ENCODE results near the gene FBXW10B.
A peak's percentile ranks its signal among the peaks of the same experiment; 100 is the strongest.
"Not testable (repeated sequence)": the region's sequence is repeated elsewhere in the genome, so short reads cannot be mapped to it uniquely, and the experiment has no call there.

Gene FBXW10B

GRCh38 chr17:15630930-15631453 is 11.5 kb upstream of the FBXW10B start:
- DNase-seq (ENCODE audit: low read depth): peak; percentile 32

DNA sequence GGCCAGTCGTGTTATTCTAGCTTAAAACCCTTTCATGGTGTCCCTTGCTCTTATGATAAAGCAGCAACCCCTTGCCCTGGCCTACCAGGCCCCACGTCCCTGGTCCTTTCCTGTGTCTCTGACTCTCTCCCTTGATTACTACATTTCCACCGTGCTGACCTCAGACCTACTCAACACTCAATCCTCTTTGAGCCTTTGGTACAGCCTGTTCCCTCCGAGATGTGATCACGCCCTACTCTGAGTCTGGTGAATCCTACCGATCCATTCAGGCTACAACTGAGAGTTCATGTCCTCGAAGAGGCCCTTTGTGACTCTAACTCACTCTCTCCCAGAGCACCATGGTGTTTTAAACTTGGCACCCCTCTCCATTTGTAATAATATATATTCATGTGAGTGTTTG is 10.5 kb upstream of the FBXW10B start:
- DNase-seq (ENCODE audit: low read depth): not testable (repeated sequence)

DNA sequence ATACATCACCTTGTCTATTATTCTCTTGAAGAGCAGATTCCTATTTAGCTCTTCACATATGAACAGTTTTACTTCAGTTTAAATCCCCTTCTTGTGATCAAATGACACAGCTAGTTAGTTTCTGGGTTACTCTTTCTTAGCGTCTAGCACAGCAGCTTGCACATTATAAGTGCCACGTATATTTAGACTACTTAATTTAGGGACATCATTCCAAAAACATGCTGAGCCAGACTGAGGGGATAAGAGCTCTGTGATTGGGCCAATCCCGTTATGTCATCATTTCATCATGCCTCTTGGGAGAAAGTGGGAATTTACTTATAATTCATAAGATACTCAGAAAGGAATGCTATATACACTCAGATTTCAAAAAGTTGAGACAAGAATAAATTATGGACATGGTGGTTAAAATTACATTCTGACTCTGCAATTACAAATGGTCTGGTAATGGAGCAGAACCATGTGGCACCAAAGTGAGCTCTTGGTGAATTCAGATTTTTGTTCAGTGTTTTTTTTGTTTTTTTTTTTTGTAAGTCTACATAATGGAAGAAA is 4.2 kb upstream of the FBXW10B start:
- not testable (repeated sequence) for DNase-seq (ENCODE audit: low read depth)

DNA sequence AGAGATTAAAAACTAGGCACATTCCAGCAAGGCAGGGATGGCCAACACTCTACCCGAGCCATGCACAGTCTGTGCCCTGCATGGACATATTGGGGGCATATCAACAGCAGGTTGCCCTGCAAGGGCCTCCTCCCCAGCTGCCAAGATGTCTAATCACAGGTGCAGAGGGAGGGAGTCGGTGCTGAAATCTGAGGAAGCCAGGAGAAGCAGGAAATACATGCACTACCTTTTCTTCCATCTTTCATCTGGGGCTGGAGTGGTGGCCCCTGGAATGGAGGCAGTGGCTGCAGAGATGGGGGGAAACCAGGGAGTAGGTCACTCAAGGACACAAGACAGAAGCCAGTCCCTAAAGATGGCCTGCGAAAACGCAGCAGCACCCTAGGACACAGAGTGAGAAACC is 3.8 kb upstream of the FBXW10B start:
- not testable (repeated sequence) for DNase-seq (ENCODE audit: low read depth)

DNA sequence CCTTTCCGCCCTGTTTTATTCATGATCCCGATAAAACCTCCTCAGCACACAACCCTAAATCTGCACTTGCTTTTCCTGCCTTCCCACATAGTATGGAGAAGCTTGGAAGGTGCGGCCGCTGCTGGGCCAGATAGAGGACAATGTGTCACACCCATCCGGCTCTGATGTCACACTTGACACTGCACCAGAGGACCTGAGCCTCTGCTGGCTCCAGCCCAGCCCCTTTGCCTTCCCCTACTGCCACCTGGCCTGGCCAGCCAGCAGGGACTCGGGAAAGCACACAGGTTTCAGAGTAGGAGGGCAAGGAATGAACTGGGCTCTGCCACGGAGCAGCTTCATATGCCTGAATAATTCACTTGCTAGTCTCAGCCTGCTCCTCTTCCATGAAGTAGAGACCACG is 2.6 kb upstream of the FBXW10B start:
- not testable (repeated sequence) for DNase-seq (ENCODE audit: low read depth)

GRCh38 chr17:15616828-15617227 is 2.7 kb downstream of the FBXW10B start:
- not testable (repeated sequence) for DNase-seq (ENCODE audit: low read depth)

DNA sequence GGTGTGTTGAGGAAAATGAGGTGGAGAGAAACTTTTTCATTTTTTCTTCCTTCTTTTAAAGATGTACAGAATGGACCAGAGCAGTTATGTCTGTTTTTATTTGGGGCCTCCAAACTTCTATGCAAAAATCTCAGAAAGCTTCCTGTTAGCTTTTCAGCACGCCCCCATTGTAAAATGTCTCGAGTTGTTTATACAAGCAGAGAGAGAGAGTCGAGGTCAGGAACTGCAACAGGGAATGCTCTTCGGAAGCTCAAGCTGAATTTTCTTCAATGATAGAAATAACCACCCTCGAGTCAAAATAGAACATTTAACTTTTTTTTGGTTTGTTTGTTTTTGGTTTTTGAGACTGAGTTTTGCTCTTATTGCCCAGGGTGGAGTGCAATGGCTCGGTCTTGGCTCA is 3.7 kb downstream of the FBXW10B start:
- peak; percentile 23 for DNase-seq (ENCODE audit: low read depth)

DNA sequence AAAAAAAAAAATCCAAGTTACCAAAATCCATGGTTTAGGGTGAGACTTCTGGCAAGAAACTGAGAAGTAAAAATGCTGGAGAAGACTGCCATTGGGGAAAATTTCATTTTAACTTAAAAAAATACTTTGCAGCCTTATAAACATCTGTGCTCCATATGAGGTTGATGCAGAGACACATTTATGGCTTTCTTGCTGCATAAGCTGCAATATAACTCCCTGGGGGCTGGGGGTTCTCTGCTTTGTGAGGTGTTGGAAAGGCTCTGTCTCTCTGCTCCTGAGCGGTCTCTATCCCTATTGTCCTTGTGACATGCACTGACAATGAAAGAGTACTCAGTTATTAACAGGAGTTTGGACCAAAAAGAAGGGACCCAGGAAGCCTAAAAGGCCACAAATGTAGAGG is 6.4 kb downstream of the FBXW10B start:
- DNase-seq (ENCODE audit: low read depth): peak; percentile 2

DNA sequence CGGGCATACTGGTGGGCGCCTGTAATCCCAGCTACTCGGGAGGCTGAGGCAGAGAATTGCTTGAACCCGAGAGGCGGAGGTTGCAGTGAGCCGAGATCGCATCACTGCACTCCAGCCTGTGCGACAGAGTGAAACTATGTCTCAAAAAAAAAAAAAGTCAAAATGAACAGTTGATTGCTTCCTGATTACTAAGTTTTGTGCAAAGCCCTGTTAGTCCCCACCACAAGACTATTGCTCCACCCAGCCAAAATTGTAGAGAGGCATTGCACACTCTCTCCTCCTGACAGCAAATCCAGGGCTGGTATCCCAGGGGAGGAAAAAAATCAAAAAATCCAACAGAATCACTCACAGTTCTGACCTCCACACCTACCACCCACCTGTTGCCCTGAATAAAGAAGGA is 26.5 kb downstream of the FBXW10B start:
- not testable (repeated sequence) for DNase-seq (ENCODE audit: low read depth)

DNA sequence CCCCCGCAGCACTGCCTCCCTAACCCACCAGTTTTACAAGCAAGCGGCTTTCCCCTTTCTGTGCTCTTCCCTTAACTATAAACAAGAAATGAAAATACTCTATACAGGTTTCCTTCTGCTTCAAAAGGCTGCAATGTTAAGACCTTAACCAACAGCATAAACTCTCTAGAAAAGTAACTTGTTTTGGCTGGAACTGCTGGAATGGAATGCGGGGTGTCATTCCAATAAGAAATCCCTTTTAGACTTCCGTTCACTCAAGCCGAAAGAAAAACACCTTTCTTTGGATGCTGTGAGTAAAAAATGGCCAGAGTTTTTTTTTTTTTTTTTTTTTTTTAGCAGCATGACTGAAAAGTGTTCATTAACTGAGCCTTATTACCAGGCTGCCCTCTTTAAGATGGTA is 27.5 kb downstream of the FBXW10B start:
- DNase-seq (ENCODE audit: low read depth): not testable (repeated sequence)

DNA sequence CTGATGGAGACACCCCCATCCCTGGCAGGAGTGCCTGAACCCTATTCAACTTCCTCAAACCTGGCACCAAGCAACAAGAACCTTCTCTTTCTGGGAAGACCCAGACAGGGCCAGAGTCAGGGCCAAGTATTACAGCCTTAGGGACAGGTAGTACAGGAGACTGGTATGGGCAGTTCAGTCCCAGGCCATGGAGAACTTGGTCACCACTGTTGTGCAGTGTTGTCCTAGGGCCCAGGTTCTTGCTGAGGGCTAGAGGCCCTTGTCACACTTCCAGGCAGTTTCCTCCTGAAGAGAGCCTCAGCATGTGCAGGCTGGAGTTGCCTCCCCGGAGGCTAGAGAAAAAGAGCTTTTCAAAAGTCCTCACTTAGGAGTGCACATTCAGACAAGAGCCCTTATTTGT is 28.7 kb downstream of the FBXW10B start:
- DNase-seq (ENCODE audit: low read depth): not testable (repeated sequence)

- not testable (repeated sequence) for DNase-seq (ENCODE audit: low read depth)
Measured at GRCh38 chr17:15589544-15590536, 29.7 kb downstream of the FBXW10B start.

DNA sequence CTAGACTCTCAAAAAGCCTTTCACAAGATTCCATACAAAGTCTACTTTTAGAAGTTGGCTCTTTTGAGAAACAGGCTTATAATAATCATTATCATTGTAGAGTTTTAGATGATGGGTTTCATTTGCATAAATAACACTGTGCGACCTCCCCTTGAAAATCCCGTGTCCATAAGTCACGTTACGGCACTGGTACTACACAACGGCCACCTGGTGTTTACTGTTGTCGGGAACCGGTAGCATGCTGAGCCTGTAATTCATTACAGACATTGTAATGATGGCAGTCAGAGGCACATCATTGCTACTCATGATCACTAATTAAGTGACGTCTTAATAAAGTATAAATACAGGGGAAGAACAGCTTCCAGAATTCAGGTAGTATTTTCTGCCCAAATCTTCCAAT is 31.5 kb downstream of the FBXW10B start:
- DNase-seq (ENCODE audit: low read depth): not testable (repeated sequence)

DNA sequence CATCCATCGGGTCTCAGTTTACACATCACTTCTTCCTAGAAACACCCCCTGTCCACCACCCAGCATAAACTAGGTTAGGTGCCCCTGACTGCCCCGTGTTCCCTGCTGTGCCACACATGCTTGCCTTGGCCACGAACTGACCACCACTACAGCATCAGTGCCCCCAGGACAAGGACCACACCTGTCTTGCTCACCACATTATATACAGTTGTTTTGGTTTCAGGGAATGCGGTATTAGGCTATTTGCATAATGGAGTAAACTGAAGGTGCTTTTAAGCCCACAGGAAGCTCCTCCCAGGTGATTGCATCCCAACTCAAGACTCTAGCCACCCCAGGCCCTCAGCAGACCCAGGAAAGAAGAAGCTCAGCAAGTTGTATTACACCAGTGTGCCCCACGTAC is 36.2 kb downstream of the FBXW10B start:
- DNase-seq (ENCODE audit: low read depth): not testable (repeated sequence)

DNA sequence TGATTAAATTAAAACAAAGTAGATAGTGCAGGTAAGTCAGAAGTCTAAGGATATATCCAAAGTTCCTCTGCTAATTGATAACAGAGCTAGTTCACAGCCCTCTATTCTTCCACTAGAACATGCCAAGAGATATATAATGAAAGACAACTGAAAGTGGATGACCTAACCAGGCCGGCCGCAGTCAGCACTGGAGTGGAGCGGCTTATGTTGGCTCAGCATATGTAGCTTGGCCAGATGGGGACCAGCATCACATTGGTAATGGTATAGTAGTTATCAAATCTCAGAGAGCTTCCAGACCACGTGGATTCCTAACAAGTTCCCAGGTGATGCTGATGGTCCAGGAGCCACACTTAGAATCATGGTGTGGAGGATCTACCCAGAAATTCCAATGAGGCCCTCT is 38.0 kb downstream of the FBXW10B start:
- not testable (repeated sequence) for DNase-seq (ENCODE audit: low read depth)

DNA sequence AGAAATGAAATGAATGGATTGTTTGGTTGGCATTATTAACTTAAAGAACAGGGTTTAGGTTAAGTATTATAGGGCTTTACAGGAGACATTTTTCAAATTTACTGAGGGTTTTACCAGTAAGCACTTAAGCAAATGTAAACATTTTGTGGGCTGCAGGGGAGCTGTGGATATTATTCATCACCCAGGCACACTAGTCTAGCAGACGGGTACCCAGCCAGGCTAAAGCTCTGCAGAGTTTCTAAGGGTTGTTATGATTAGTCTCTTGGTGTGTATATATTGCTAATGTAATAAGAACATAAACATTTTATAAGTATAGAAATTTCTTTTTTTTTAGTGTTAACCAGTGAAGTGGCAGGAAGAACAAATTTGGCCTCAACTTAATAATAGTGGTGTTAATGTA is 42.7 kb downstream of the FBXW10B start:
- not testable (repeated sequence) for DNase-seq (ENCODE audit: low read depth)

GRCh38 chr17:15574660-15575059 is 44.8 kb downstream of the FBXW10B start:
- DNase-seq (ENCODE audit: low read depth): not testable (repeated sequence)

DNA sequence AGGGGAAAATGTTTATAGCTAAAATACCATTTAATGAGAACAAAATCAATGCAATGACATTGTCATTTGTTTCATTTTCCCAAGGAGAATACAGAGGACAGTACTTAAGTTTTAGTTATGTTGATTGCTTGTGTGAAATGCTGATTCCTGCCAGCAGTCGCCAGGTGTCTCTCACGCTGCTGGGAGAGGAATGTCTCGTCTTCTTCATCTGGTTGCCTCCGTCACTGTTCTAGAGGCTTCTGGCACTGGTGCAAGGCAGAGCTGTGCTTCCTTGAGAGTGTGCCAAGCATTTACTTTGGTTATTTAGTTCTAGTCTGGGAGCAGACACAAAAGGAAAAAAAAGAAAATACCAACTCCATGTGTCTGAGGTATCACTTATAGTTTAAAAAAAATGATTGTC is 45.6 kb downstream of the FBXW10B start:
- DNase-seq (ENCODE audit: low read depth): peak; percentile 32

Data from EH (cell line).